HEK293 (cell line): ENCODE measurements around the gene CSF3R.
A peak's percentile ranks its signal among the peaks of the same experiment; 100 is the strongest.

Experiments used
- BCL11B ChIP-seq: fragments of 450-650 bp; formaldehyde crosslinking; IDR thresholded peaks from 2 replicates; pipeline ENCODE4 v1.5.1; 2016; ENCODE audit warnings: low read depth, missing biosample characterization, missing genetic modification characterization
- GLIS1 ChIP-seq: fragments of 450-650 bp; formaldehyde crosslinking; IDR thresholded peaks from 2 replicates; pipeline ENCODE4 v1.5.1; 2016; ENCODE audit warnings: missing biosample characterization, missing genetic modification characterization
- HOXC10 ChIP-seq: sonication (generic); formaldehyde crosslinking; IDR thresholded peaks from 2 replicates; pipeline ENCODE4 v1.8.1; 2023; ENCODE audit warnings: mild to moderate bottlenecking, missing genetic modification reagents
- KLF10 ChIP-seq: fragments of 450-650 bp; IDR thresholded peaks from 2 replicates; pipeline ENCODE4 v1.5.1; 2018; ENCODE audit warnings: missing biosample characterization, mild to moderate bottlenecking, missing genetic modification characterization
- KLF16 ChIP-seq: fragments of 450-650 bp; formaldehyde crosslinking; IDR thresholded peaks from 2 replicates; pipeline ENCODE4 v1.5.1; 2017; ENCODE audit warnings: missing biosample characterization, missing genetic modification characterization
- SP3 ChIP-seq: fragments of 450-650 bp; formaldehyde crosslinking; IDR thresholded peaks from 2 replicates; pipeline ENCODE4 v1.5.1; 2016; ENCODE audit warnings: missing biosample characterization, missing genetic modification characterization
- YY2 ChIP-seq: fragments of 450-650 bp; formaldehyde crosslinking; IDR thresholded peaks from 2 replicates; pipeline ENCODE4 v1.5.1; 2016; ENCODE audit warnings: missing biosample characterization, missing genetic modification characterization
- ZBTB1 ChIP-seq: fragments of 450-650 bp; formaldehyde crosslinking; IDR thresholded peaks from 2 replicates; pipeline ENCODE4 v1.5.1; 2016; ENCODE audit warnings: missing biosample characterization, missing genetic modification characterization
- ZBTB17 ChIP-seq: fragments of 450-650 bp; formaldehyde crosslinking; IDR thresholded peaks from 2 replicates; pipeline ENCODE4 v1.5.1; 2016; ENCODE audit warnings: missing biosample characterization, missing genetic modification characterization
- ZEB2 ChIP-seq: fragments of 450-650 bp; formaldehyde crosslinking; IDR thresholded peaks from 2 replicates; pipeline ENCODE4 v1.5.1; 2016; ENCODE audit warnings: missing biosample characterization, missing genetic modification characterization
- ZNF114 ChIP-seq: fragments of 450-650 bp; formaldehyde crosslinking; IDR thresholded peaks from 2 replicates; pipeline ENCODE4 v1.5.0; 2017; ENCODE audit warnings: missing biosample characterization, missing genetic modification characterization
- ZNF169 ChIP-seq: fragments of 450-650 bp; formaldehyde crosslinking; IDR thresholded peaks from 2 replicates; pipeline ENCODE4 v1.5.1; 2016; ENCODE audit warnings: missing biosample characterization, missing genetic modification characterization
- ZNF174 ChIP-seq: fragments of 450-650 bp; formaldehyde crosslinking; IDR thresholded peaks from 2 replicates; pipeline ENCODE4 v1.5.0; 2017; ENCODE audit warnings: missing biosample characterization, mild to moderate bottlenecking, missing genetic modification characterization
- ZNF324 ChIP-seq: fragments of 450-650 bp; formaldehyde crosslinking; IDR thresholded peaks from 2 replicates; pipeline ENCODE4 v1.5.1; 2016; ENCODE audit warnings: missing biosample characterization, missing genetic modification characterization
- ZNF354C ChIP-seq: fragments of 450-650 bp; formaldehyde crosslinking; IDR thresholded peaks from 2 replicates; pipeline ENCODE4 v1.5.1; 2016; ENCODE audit warnings: missing biosample characterization, missing genetic modification characterization, low read depth, borderline replicate concordance
- ZNF473 ChIP-seq: fragments of 450-650 bp; formaldehyde crosslinking; IDR thresholded peaks from 2 replicates; pipeline ENCODE4 v1.5.1; 2017; ENCODE audit warnings: missing biosample characterization, missing genetic modification characterization
- ZNF548 ChIP-seq: fragments of 450-650 bp; formaldehyde crosslinking; IDR thresholded peaks from 2 replicates; pipeline ENCODE4 v1.5.1; 2016; ENCODE audit warnings: missing biosample characterization, missing genetic modification characterization
- ZNF561 ChIP-seq: fragments of 450-650 bp; IDR thresholded peaks from 2 replicates; pipeline ENCODE4 v1.5.1; 2018; ENCODE audit warnings: missing biosample characterization, missing genetic modification characterization, borderline replicate concordance
- ZNF660 ChIP-seq: fragments of 450-650 bp; IDR thresholded peaks from 2 replicates; pipeline ENCODE4 v1.5.1; 2018; ENCODE audit warnings: missing biosample characterization, mild to moderate bottlenecking, missing genetic modification characterization
- ZNF670 ChIP-seq: fragments of 450-650 bp; formaldehyde crosslinking; IDR thresholded peaks from 2 replicates; pipeline ENCODE4 v1.5.1; 2016; ENCODE audit warnings: missing biosample characterization, missing genetic modification characterization, low read depth
- ZNF747 ChIP-seq: fragments of 450-650 bp; formaldehyde crosslinking; IDR thresholded peaks from 2 replicates; pipeline ENCODE4 v1.5.1; 2016; ENCODE audit warnings: missing biosample characterization, missing genetic modification characterization
- ZNF776 ChIP-seq: fragments of 450-650 bp; formaldehyde crosslinking; IDR thresholded peaks from 2 replicates; pipeline ENCODE4 v1.5.0; 2017; ENCODE audit warnings: missing biosample characterization, missing genetic modification characterization, borderline replicate concordance
- ZNF785 ChIP-seq: fragments of 450-650 bp; formaldehyde crosslinking; IDR thresholded peaks from 2 replicates; pipeline ENCODE4 v1.5.1; 2016; ENCODE audit warnings: missing biosample characterization, missing genetic modification characterization
- ZSCAN16 ChIP-seq: fragments of 450-650 bp; formaldehyde crosslinking; IDR thresholded peaks from 2 replicates; pipeline ENCODE4 v1.5.1; 2016; ENCODE audit warnings: missing biosample characterization, missing genetic modification characterization
- TF ChIP-seq, protein P1 (sequence below): fragments of 450-650 bp; formaldehyde crosslinking; optimal IDR thresholded peaks from 2 replicates; pipeline ENCODE3; 2016; ENCODE audit warnings: missing biosample characterization, mild to moderate bottlenecking, missing genetic modification characterization
- TF ChIP-seq, protein P2 (sequence below): fragments of 450-650 bp; formaldehyde crosslinking; IDR thresholded peaks from 2 replicates; pipeline ENCODE4 v1.5.1; 2016; ENCODE audit warnings: missing biosample characterization, missing genetic modification characterization
- TF ChIP-seq, protein P3 (sequence below): fragments of 450-650 bp; formaldehyde crosslinking; IDR thresholded peaks from 2 replicates; pipeline ENCODE4 v1.5.1; 2016; ENCODE audit warnings: missing biosample characterization, missing genetic modification characterization
- TF ChIP-seq, protein P4 (sequence below): fragments of 450-650 bp; formaldehyde crosslinking; IDR thresholded peaks from 2 replicates; pipeline ENCODE4 v1.5.1; 2016; ENCODE audit warnings: missing biosample characterization, missing genetic modification characterization
- TF ChIP-seq, protein P5 (sequence below): fragments of 450-650 bp; formaldehyde crosslinking; IDR thresholded peaks from 2 replicates; pipeline ENCODE4 v1.5.1; 2017; ENCODE audit warnings: missing biosample characterization, missing genetic modification characterization
- TF ChIP-seq, protein P6 (sequence below): fragments of 450-650 bp; formaldehyde crosslinking; IDR thresholded peaks from 2 replicates; pipeline ENCODE4 v1.5.1; 2017; ENCODE audit warnings: missing biosample characterization, missing genetic modification characterization

CSF3R gene

DNA sequence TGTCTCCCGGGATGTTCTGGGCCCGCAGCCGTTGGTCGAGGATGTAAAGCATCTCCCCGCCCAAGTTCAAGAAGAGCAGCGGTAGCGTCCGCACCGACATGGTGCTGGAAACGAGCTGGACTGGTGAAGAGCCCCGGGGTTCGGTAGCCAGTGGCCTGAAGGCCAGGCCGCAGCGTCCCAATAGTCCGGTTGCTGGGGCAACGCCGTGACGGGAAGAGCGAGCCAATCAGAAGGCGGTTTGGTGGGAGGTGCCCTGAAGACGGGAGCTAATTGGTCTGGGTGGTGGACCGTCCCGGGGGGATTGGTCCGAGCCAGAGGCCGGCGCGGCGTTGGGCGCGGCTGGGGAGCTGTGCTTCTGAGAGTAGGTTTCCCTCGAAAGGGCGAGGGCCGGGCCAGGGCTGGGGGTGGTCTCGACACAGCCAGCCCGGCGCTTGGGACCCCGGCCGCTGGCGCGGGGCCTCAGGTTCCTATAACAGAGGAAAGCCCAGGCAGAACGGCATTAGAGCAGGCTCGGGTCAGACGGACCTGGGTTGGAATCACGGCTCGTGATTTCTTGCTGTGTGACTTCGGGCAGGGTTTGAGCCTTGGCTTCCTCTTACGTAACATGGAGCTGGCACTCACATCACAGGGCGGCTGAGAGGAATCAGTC, 32.3 kb downstream of the CSF3R start, which contains the start of gene OSCP1 (continued):
- TF ChIP-seq, protein P1, sequence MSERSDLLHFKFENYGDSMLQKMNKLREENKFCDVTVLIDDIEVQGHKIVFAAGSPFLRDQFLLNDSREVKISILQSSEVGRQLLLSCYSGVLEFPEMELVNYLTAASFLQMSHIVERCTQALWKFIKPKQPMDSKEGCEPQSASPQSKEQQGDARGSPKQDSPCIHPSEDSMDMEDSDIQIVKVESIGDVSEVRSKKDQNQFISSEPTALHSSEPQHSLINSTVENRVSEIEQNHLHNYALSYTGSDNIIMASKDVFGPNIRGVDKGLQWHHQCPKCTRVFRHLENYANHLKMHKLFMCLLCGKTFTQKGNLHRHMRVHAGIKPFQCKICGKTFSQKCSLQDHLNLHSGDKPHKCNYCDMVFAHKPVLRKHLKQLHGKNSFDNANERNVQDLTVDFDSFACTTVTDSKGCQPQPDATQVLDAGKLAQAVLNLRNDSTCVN (tag by site-specific recombination): peak; percentile 46
- peak; percentile 91 for TF ChIP-seq KLF10
- TF ChIP-seq, protein P2, sequence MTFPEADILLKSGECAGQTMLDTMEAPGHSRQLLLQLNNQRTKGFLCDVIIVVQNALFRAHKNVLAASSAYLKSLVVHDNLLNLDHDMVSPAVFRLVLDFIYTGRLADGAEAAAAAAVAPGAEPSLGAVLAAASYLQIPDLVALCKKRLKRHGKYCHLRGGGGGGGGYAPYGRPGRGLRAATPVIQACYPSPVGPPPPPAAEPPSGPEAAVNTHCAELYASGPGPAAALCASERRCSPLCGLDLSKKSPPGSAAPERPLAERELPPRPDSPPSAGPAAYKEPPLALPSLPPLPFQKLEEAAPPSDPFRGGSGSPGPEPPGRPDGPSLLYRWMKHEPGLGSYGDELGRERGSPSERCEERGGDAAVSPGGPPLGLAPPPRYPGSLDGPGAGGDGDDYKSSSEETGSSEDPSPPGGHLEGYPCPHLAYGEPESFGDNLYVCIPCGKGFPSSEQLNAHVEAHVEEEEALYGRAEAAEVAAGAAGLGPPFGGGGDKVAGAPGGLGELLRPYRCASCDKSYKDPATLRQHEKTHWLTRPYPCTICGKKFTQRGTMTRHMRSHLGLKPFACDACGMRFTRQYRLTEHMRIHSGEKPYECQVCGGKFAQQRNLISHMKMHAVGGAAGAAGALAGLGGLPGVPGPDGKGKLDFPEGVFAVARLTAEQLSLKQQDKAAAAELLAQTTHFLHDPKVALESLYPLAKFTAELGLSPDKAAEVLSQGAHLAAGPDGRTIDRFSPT (tag by site-specific recombination): no peak
- TF ChIP-seq ZNF785 (tag by site-specific recombination): 0 out of 2 replicates have a peak, but pooled peaks have one; percentile 30
- peak; percentile 68 for TF ChIP-seq ZBTB17 (tag by site-specific recombination)
- TF ChIP-seq, protein P3, sequence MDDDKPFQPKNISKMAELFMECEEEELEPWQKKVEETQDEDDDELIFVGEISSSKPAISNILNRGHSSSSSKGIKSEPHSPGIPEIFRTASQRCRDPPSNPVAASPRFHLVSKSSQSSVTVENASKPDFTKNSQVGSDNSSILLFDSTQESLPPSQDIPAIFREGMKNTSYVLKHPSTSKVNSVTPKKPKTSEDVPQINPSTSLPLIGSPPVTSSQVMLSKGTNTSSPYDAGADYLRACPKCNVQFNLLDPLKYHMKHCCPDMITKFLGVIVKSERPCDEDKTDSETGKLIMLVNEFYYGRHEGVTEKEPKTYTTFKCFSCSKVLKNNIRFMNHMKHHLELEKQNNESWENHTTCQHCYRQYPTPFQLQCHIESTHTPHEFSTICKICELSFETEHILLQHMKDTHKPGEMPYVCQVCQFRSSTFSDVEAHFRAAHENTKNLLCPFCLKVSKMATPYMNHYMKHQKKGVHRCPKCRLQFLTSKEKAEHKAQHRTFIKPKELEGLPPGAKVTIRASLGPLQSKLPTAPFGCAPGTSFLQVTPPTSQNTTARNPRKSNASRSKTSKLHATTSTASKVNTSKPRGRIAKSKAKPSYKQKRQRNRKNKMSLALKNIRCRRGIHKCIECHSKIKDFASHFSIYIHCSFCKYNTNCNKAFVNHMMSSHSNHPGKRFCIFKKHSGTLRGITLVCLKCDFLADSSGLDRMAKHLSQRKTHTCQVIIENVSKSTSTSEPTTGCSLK (tag by site-specific recombination): no peak
- no peak for TF ChIP-seq ZNF776 (tag by site-specific recombination)
- no peak for TF ChIP-seq ZSCAN16 (tag by site-specific recombination)
- TF ChIP-seq ZBTB1 (tag by site-specific recombination): no peak
- TF ChIP-seq ZEB2 (tag by site-specific recombination): 0 out of 2 replicates have a peak, but pooled peaks have one; percentile 44
- TF ChIP-seq GLIS1: peak; percentile 81
- TF ChIP-seq ZNF354C (tag by site-specific recombination): no peak
- no peak for TF ChIP-seq YY2 (tag by site-specific recombination)
- no peak for TF ChIP-seq ZNF548 (tag by site-specific recombination)
- no peak for TF ChIP-seq ZNF169 (tag by site-specific recombination)
- peak; percentile 48; the same call in 1 of the 2 replicates for TF ChIP-seq KLF16 (tag by site-specific recombination)
- peak; percentile 71; the same call in 1 of the 2 replicates for TF ChIP-seq ZNF660 (tag by site-specific recombination)
- TF ChIP-seq ZNF324 (tag by site-specific recombination): no peak
- TF ChIP-seq ZNF114: no peak
- no peak for TF ChIP-seq ZNF473
- TF ChIP-seq, protein P4, sequence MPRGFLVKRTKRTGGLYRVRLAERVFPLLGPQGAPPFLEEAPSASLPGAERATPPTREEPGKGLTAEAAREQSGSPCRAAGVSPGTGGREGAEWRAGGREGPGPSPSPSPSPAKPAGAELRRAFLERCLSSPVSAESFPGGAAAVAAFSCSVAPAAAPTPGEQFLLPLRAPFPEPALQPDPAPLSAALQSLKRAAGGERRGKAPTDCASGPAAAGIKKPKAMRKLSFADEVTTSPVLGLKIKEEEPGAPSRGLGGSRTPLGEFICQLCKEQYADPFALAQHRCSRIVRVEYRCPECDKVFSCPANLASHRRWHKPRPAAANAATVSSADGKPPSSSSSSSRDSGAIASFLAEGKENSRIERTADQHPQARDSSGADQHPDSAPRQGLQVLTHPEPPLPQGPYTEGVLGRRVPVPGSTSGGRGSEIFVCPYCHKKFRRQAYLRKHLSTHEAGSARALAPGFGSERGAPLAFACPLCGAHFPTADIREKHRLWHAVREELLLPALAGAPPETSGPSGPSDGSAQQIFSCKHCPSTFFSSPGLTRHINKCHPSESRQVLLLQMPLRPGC (tag by site-specific recombination): no peak; the same call in 1 of the 2 replicates
- no peak for TF ChIP-seq HOXC10 (CRISPR knock-in tag)
- TF ChIP-seq, protein P5, sequence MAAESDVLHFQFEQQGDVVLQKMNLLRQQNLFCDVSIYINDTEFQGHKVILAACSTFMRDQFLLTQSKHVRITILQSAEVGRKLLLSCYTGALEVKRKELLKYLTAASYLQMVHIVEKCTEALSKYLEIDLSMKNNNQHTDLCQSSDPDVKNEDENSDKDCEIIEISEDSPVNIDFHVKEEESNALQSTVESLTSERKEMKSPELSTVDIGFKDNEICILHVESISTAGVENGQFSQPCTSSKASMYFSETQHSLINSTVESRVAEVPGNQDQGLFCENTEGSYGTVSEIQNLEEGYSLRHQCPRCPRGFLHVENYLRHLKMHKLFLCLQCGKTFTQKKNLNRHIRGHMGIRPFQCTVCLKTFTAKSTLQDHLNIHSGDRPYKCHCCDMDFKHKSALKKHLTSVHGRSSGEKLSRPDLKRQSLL: no peak
- TF ChIP-seq ZNF747 (tag by site-specific recombination): no peak
- peak; percentile 23; the same call in 1 of the 2 replicates for TF ChIP-seq ZNF561
- peak; percentile 86 for TF ChIP-seq BCL11B (tag by site-specific recombination)
- TF ChIP-seq, protein P6, sequence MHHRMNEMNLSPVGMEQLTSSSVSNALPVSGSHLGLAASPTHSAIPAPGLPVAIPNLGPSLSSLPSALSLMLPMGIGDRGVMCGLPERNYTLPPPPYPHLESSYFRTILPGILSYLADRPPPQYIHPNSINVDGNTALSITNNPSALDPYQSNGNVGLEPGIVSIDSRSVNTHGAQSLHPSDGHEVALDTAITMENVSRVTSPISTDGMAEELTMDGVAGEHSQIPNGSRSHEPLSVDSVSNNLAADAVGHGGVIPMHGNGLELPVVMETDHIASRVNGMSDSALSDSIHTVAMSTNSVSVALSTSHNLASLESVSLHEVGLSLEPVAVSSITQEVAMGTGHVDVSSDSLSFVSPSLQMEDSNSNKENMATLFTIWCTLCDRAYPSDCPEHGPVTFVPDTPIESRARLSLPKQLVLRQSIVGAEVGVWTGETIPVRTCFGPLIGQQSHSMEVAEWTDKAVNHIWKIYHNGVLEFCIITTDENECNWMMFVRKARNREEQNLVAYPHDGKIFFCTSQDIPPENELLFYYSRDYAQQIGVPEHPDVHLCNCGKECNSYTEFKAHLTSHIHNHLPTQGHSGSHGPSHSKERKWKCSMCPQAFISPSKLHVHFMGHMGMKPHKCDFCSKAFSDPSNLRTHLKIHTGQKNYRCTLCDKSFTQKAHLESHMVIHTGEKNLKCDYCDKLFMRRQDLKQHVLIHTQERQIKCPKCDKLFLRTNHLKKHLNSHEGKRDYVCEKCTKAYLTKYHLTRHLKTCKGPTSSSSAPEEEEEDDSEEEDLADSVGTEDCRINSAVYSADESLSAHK: 0 out of 2 replicates have a peak, but pooled peaks have one; percentile 9
- TF ChIP-seq ZNF670 (tag by site-specific recombination): no peak
- no peak for TF ChIP-seq ZNF174 (tag by site-specific recombination)
- TF ChIP-seq SP3 (tag by site-specific recombination): peak; percentile 65
